DOHH2 (cell line): Measurements from ENCODE around the gene TGM4.

ENCODE experiments used
- CTCF ChIP-seq: fragments of 200-600 bp; sonication (generic); IDR thresholded peaks from one replicate; pipeline ENCODE4 v1.5.1; 2014; ENCODE audit warnings: antibody characterized with exemption, mild to moderate bottlenecking, low read depth, low read length; ENCODE audit not compliant: poor library complexity, severe bottlenecking
- EZH2phosphoT487 ChIP-seq: fragments of 200-600 bp; sonication (generic); IDR thresholded peaks from 2 replicates; pipeline ENCODE4 v1.6.1; 2017; ENCODE audit warnings: borderline replicate concordance, mild to moderate bottlenecking, antibody characterized with exemption, low read length, moderate library complexity, mixed read lengths

- TF ChIP-seq CTCF (no peak), EZH2phosphoT487 (no peak)
Observed at GRCh38 chr3:44892689-44893088, 18.3 kb downstream of the TGM4 start.
